Stimulated activated CD8-positive, alpha-beta memory T cell treated with anti-CD3 and anti-CD28 coated beads, Interleukin-12 subunit alpha, Interleukin-12 subunit beta, amount 100 ng/mL, for 4 hours (primary cell): ENCODE measurements around the gene ITPR3.

Experiments
- DNase-seq: peaks from one replicate; pipeline ENCODE4 v3.0.0-alpha.2; 2020; ENCODE audit warnings: low read depth

ITPR3 gene

GRCh38 chr6:33686981-33687975 lies 66.2 kb downstream of the ITPR3 start:
- no peak for DNase-seq

- DNase-seq = no peak
Measured at GRCh38 chr6:33688006-33688405, 66.9 kb downstream of the ITPR3 start.

- DNase-seq = no peak
Measured at GRCh38 chr6:33688451-33689147, 67.5 kb downstream of the ITPR3 start.

- no peak for DNase-seq
Measured at GRCh38 chr6:33689148-33689494, 68.0 kb downstream of the ITPR3 start.

GRCh38 chr6:33689879-33690278 lies 68.8 kb downstream of the ITPR3 start:
- no peak for DNase-seq

- DNase-seq = no peak
Measured at GRCh38 chr6:33690766-33691165, 69.6 kb downstream of the ITPR3 start.

GRCh38 chr6:33691456-33692077 lies 70.4 kb downstream of the ITPR3 start:
- no peak for DNase-seq

- no peak for DNase-seq
Measured at GRCh38 chr6:33692078-33692759, 71.1 kb downstream of the ITPR3 start.

GRCh38 chr6:33692760-33693158 lies 71.6 kb downstream of the ITPR3 start:
- peak; percentile 47 for DNase-seq

GRCh38 chr6:33693186-33694105 lies 72.3 kb downstream of the ITPR3 start:
- no peak for DNase-seq

- peak; percentile 59 for DNase-seq
Measured at GRCh38 chr6:33694401-33694931, 73.3 kb downstream of the ITPR3 start.

- no peak for DNase-seq
Measured at GRCh38 chr6:33694977-33695376, 73.9 kb downstream of the ITPR3 start.

GRCh38 chr6:33695451-33695887 lies 74.3 kb downstream of the ITPR3 start:
- DNase-seq = no peak

GRCh38 chr6:33696076-33696475 lies 75.0 kb downstream of the ITPR3 start:
- DNase-seq = no peak

- no peak for DNase-seq
Measured at GRCh38 chr6:33696548-33697518, 75.7 kb downstream of the ITPR3 start.

GRCh38 chr6:33697845-33698244 lies 76.7 kb downstream of the ITPR3 start:
- no peak for DNase-seq

GRCh38 chr6:33698494-33698893 lies 77.4 kb downstream of the ITPR3 start:
- DNase-seq = no peak

GRCh38 chr6:33699131-33699530 lies 78.0 kb downstream of the ITPR3 start:
- DNase-seq = no peak

GRCh38 chr6:33699739-33700138 lies 78.6 kb downstream of the ITPR3 start:
- no peak for DNase-seq
